Testis (tissue), 2 donors: ENCODE data around the gene ALX3.

Source experiments
- POLR2A ChIP-seq: fragments of 450-650 bp; IDR thresholded peaks from one replicate; pipeline ENCODE4 v1.6.1; 2017; ENCODE audit warnings: antibody characterized with exemption, mild to moderate bottlenecking, moderate library complexity
- TF ChIP-seq, protein P1 (sequence below), 3 experiments: fragments of 450-650 bp in 2 of 3; fragments of 200-600 bp in 1 of 3; sonication (generic) in 1 of 3; IDR thresholded peaks; one replicate each; pipeline ENCODE4 v1.5.1; 2016 to 2019; ENCODE audit warnings: antibody characterized with exemption in 3 of 3, mild to moderate bottlenecking in 2 of 3, moderate library complexity in 1 of 3

- TF ChIP-seq, protein P1, sequence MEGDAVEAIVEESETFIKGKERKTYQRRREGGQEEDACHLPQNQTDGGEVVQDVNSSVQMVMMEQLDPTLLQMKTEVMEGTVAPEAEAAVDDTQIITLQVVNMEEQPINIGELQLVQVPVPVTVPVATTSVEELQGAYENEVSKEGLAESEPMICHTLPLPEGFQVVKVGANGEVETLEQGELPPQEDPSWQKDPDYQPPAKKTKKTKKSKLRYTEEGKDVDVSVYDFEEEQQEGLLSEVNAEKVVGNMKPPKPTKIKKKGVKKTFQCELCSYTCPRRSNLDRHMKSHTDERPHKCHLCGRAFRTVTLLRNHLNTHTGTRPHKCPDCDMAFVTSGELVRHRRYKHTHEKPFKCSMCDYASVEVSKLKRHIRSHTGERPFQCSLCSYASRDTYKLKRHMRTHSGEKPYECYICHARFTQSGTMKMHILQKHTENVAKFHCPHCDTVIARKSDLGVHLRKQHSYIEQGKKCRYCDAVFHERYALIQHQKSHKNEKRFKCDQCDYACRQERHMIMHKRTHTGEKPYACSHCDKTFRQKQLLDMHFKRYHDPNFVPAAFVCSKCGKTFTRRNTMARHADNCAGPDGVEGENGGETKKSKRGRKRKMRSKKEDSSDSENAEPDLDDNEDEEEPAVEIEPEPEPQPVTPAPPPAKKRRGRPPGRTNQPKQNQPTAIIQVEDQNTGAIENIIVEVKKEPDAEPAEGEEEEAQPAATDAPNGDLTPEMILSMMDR (IDR thresholded peaks at IDR 0.05) = no peak
- TF ChIP-seq POLR2A = no peak
These were observed 13.7 kb downstream of the ALX3 start for GRCh38 chr1:110056776-110057175.
